HG03432 (cell line): ENCODE results near the gene REX1BD.
A peak's percentile ranks its signal among the peaks of the same experiment; 100 is the strongest.
"Not testable (repeated sequence)": the region's sequence is repeated elsewhere in the genome, so short reads cannot be mapped to it uniquely, and the experiment has no call there.

Experiments used
- ATAC-seq: cut with Tn5 transposase; IDR thresholded peaks from one replicate; pipeline ENCODE4 v1.9.1; 2021; ENCODE audit warnings: mild to moderate bottlenecking, moderate library complexity; ENCODE audit not compliant: unreplicated experiment

Gene REX1BD

GRCh38 chr19:18576383-18576782 is 12.2 kb upstream of the REX1BD start:
- no peak for ATAC-seq

- ATAC-seq: no peak
These were observed 11.2 kb upstream of the REX1BD start for GRCh38 chr19:18577365-18577914.

GRCh38 chr19:18580311-18580710 is 8.3 kb upstream of the REX1BD start:
- no peak for ATAC-seq

GRCh38 chr19:18586306-18586705 is 2.3 kb upstream of the REX1BD start:
- no peak for ATAC-seq

GRCh38 chr19:18587561-18587960 is 1.0 kb upstream of the REX1BD start:
- ATAC-seq: no peak

GRCh38 chr19:18587962-18588610 is 512 bp upstream of the REX1BD start:
- no peak for ATAC-seq

- peak; percentile 35 for ATAC-seq
These were observed 1.0 kb downstream of the REX1BD start for GRCh38 chr19:18589380-18590272.

- no peak for ATAC-seq
These were observed 2.0 kb downstream of the REX1BD start for GRCh38 chr19:18590273-18591272.

GRCh38 chr19:18591735-18592385 is 3.3 kb downstream of the REX1BD start:
- no peak for ATAC-seq

GRCh38 chr19:18592732-18593131 is 4.1 kb downstream of the REX1BD start:
- ATAC-seq: not testable (repeated sequence)

GRCh38 chr19:18593367-18594095 is 4.9 kb downstream of the REX1BD start:
- ATAC-seq: no peak

- ATAC-seq: peak; percentile 64
These were observed 5.7 kb downstream of the REX1BD start for GRCh38 chr19:18594096-18594823.

GRCh38 chr19:18594824-18595373 is 6.3 kb downstream of the REX1BD start:
- no peak for ATAC-seq

- no peak for ATAC-seq
These were observed 6.9 kb downstream of the REX1BD start for GRCh38 chr19:18595475-18595874.

GRCh38 chr19:18596752-18597157 is 8.2 kb downstream of the REX1BD start:
- no peak for ATAC-seq

- no peak for ATAC-seq
These were observed 9.4 kb downstream of the REX1BD start for GRCh38 chr19:18597809-18598660.

- ATAC-seq: no peak
These were observed 10.9 kb downstream of the REX1BD start for GRCh38 chr19:18599485-18599884.
